ENCODE data around the gene MLYCD.
"Not testable (repeated sequence)": the region's sequence is repeated elsewhere in the genome, so short reads cannot be mapped to it uniquely, and the experiment has no call there.

Gene MLYCD

DNA sequence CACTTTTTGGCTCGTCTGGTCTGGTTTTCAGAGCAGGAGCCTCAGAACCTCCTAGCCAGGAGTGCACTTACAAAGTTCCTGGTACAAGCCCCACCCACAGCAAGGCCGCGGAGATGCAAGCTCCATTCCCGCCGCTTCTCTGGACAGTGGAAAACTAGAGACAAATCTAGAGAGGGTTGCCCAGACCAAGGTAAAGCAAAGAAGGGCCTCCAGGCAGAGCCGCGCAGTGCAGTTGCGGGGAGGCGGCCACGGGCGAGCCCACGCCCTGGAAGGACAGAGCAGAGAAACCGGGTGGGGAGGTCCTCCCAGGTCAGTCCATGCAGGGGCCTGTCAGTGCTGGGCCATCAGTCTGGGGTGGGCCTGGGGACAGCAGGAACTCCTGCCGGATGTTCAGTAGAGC lies 43.2 kb downstream of the MLYCD start:
- DNase-seq: no peak

DNA sequence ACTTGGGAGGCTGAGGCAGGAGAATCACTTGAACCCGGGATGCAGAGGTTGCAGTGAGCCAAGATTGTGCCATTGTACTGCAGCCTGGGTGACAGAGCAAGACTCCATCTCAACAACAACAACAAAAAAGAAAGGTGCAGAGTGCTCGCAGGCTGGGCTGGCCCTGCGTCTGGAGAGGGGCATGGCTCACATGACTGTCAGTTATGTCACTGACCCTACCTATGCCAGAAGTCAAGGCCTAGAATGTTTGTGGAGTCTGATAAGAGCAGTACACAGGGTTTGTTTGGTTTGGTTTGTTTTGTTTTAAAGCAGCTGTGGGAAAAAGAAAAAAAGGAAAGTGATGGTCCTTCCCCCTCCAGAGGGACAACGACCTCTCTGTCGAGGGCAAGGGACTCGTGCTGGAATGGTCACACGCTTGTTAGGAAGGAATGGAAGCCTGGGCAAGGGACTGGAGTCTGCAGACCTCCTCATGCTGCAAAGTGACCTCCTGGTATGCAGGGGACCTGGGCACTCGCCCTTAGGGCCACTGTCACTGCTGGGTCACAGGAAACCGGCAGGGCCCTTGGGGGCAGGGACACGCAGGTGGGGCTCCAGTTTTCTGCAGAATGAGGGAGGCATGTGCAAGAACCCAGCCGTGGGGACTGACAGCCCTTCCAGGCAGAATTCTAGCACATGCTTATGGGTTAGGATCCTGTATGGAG lies 44.0 kb downstream of the MLYCD start:
- no peak for DNase-seq

- no peak for DNase-seq
Measured at GRCh38 chr16:83943516-83944050, 44.7 kb downstream of the MLYCD start.

DNA sequence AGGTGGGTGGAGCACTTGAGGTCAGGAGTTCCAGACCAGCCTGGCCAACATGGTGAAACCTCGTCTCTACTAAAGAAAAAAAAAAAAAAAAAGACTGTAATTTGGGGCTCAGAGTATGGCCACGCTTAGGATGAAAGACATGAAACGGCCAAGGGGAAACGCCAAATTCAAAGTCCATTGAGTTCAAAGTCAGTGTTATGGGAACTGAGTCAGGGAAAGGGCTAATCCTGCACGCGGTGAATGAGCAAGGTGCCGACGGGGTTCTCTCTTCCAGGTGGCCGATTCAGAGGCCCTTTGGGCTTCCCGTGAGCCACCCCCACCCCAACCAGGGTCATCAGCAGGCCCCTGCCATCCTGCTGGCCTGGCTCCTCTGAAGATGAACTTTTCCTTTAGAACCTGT lies 46.7 kb downstream of the MLYCD start:
- DNase-seq: no peak

- no peak for DNase-seq
Measured at GRCh38 chr16:83946154-83946780, 47.4 kb downstream of the MLYCD start.

DNA sequence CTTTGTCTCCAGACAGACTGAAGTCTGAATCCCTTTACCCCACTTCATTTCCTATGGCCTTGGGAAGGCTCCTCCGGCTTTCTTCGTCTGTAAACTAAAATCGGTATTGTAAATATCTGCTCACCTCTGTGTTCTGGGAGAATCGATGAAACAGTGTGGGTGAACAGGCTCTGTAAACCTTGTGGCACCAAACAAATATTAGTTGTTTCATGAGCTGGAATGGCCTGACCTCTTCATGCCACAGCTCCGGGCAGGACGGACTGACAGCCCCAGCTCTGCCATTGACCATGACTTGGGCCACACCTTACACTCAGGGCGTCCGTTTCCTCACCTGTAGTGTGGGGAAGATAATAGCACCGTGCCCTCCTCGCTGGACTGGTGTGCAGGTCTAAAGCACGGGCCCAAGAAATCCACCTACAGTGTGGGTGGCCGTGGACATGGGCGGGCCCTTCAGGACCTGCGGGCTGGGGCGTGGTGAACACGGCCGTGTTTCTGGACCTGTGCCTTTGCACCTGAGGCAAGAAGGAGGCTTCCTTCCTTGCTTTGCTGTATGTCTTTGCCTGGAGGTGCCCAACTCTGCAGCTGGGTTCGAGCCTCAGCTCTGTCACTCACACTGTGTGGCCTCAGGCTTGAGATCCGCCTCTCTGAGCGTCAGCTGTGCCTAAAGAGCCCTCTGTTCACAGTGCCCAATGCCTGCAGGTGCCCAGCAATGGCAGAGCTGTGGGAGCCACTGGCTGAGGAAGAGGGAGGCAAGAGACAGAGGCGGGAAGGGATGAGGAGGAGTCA lies 48.1 kb downstream of the MLYCD start:
- DNase-seq: no peak

- no peak for DNase-seq
Measured at GRCh38 chr16:83947642-83948234, 48.8 kb downstream of the MLYCD start.

GRCh38 chr16:83948914-83949723 lies 50.2 kb downstream of the MLYCD start:
- DNase-seq: no peak

DNA sequence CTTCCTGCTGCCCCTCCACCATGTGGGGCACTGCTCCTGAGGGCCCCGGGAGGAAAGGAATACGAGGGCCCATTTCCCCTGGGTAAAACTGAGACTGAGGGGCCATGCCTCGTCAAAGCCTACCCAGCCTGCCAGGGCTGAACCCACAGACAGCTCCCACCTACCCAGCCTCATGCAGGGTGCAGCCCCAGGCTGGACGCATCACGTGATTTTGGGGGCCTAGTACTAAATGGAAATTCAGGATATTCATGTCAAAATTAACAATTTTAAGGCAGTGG lies 50.7 kb downstream of the MLYCD start:
- no peak for DNase-seq

GRCh38 chr16:83950862-83951399 lies 52.0 kb downstream of the MLYCD start:
- DNase-seq: not testable (repeated sequence)

- no peak for DNase-seq
Measured at GRCh38 chr16:83951544-83951943, 52.6 kb downstream of the MLYCD start.

DNA sequence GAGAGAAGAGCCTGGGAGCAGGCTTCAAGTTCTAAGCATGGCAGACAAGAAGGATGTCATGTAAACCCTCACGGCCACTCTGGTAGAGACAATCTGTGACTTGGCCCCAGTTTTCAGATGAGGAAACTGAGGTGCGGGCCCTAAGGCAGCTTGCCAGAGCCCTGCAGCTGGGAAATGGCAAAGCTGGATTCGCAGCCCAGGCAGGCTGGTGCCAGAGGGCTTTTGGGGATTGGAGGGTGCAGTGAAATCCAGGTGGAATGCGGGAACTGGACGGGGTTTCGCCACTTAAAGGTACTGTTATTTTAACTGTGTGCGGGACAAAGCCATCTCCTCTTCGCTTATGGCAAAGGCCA lies 53.6 kb downstream of the MLYCD start:
- DNase-seq: no peak

- DNase-seq: peak; percentile 89
Measured at GRCh38 chr16:83952940-83953795, 54.3 kb downstream of the MLYCD start, which contains the start of gene OSGIN1. Gene OSGIN1 (plus strand): TSS chr16:83953240. CDS start chr16:83957672, 4,432 bp downstream.

- DNase-seq: no peak
Measured at GRCh38 chr16:83953796-83954576, 55.1 kb downstream of the MLYCD start.

DNA sequence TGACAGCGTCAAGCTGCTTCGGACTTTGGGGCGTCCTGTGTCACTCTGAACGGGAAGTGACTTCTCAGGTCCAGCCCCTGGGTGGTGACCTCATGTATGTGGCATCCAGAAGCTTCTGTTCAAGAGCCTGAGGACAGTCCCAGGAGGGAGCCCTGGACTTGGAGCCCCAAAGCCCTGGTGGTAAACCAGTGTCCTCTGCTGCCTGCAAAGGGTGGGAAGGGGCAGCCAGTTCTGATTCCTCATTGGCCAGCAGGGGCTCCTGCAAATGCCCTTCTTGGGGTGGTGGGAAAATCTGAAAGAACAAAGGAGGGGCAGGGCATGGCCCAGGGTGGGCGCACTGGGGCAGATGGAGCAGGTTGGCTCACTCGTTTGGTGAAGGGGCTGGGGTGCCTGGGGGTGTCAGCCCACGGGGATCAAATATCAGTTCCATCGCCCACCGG lies 55.7 kb downstream of the MLYCD start:
- no peak for DNase-seq

DNA sequence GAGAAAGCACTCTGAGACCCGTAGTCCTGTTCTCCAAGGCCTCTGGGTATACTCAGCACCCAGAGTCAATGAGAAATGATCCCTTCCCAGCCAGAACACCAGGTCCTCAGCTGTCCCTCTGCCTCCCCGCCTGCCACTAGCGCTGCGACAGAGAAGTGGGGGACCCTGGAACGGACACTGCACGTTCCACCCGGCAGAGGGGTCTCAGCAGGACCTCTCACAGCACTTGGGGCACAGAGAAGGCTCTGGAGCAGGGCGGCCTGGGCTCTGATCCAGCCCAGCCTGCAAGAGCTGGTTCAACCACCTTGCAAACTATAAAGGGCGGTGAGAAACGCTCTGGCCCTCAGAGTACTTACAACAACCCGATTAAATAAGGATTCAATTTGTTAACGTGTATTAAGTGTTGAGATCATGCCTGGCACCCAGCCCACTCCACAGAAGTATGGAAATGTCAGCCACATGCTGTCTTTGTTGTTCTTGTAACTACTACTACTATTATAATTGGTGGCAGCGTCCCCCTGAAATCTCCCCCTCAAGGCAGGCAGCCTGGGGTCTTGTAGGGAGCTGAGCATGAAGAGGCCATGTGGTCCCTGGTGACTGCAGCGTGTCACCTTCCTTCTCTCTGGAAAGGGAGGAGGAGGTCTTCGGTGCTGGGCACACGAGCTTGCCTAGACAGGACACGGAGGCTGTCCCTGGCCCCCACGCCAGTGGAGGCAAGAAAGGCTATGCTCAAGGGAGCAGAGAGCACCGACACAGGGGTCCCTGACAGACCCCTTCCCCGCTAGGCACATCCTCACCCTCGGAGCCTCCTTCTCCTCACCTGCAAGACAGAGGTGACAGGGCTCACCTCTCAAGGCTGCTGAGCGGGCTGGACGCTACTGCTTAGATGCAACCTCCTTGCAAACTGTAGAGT lies 56.6 kb downstream of the MLYCD start:
- no peak for DNase-seq

DNA sequence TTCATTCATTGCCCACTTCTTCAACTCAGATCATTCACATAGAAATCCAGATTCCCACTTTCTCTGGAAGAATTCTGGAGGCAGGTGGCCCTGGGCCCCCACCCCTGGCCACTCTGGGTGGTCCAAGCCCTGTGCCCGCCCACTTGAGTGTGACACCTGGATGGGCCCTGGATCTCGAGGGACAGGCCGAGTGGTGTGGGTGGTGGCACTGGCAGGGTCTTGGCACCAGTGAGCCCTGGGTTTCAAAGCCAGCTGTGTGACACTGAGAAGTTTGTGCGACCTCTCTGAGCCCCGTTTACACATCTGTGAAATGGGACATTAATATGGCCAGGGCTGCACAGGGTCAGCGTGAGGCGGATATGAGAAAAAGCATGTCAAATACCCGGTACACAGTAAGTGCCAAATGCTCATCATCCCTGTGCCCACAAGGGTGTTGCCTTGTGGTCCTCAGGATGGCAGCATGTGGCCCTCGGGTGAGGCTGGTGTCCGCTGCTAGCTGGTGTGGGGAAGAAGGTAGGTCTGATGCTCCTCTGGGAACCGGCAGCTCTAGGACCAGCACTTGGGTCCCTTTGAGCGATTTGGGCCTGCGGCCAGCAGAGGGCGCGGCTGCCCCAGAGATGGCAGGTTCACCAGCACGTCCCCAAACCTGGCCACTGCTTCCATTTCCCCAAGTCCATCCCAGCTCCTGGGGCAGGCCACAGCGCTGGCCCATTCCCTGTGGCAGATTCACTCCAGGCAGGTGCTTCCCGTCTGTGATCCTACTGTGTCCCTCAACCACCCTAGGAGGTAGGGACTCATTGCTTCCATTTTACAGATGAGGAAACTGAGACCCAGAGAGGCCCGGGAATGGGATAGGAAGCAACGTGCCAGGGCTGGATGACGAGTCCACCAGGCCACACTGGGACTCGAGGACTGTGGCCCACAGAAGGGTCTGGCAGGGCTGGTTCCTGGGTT lies 57.7 kb downstream of the MLYCD start:
- DNase-seq: peak; percentile 89

DNA sequence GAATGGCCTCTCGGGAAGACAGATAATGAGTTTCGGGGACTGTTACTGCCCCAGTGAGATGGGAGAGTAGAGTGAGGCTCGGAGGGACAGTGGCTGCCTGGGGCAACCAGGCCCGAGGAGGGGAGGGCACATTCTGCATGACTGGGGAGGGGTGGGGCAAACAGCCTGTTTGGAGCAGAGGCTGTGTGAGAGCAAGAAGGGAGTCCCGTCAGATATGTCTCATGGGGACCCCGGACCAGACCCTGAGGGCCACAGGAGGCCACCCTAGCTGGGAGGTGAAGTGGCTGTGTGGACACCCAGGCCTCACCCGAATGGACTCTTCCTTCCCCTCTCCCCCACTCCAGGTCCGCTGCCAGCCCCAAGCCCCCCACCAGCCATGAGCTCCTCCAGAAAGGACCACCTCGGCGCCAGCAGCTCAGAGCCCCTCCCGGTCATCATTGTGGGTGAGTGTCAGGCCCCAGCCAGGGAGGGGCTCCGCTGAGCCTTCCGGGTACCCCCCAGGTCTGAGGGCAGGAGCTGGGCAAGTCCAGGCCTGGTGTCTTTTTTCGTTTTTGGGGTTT lies 58.5 kb downstream of the MLYCD start:
- DNase-seq: no peak

Data from activated CD8-positive, alpha-beta memory T cell treated with anti-CD3 and anti-CD28 coated beads for 24 hours (primary cell).